Osteoblast (primary cell): ENCODE results near the gene FOXK1. TPM values are rescaled to one million over a fixed set of nuclear protein-coding genes. Genes with fewer than 3 reads are reported as not detected.

ENCODE experiments used
- DNase-seq: peaks from one replicate; pipeline ENCODE4 v3.0.0; 2011; ENCODE audit warnings: low spot score, mixed read lengths; ENCODE audit not compliant: insufficient read length; ENCODE audit errors: missing footprints
- H2AFZ ChIP-seq: 2 replicates; pipeline ENCODE4 v1.6.0; 2011; ENCODE audit warnings: mild to moderate bottlenecking, low read length
- H3K27ac ChIP-seq: 2 replicates; pipeline ENCODE4 v1.5.1; 2011; ENCODE audit warnings: mild to moderate bottlenecking, low read depth, low read length, moderate library complexity
- H3K27me3 ChIP-seq: 2 replicates; pipeline ENCODE4 v1.6.0; 2012; ENCODE audit warnings: mild to moderate bottlenecking, control low read depth, inconsistent platforms, low read length, moderate library complexity; ENCODE audit not compliant: insufficient read depth
- H3K36me3 ChIP-seq: 2 replicates; pipeline ENCODE4 v1.5.1; 2011; ENCODE audit warnings: mild to moderate bottlenecking, low read length, control low read depth, moderate library complexity; ENCODE audit not compliant: insufficient read depth
- H3K4me1 ChIP-seq: 2 replicates; pipeline ENCODE4 v1.5.1; 2011; ENCODE audit warnings: mild to moderate bottlenecking, low read length, control low read depth, moderate library complexity; ENCODE audit not compliant: insufficient read depth
- H3K4me2 ChIP-seq: 2 replicates; pipeline ENCODE4 v1.6.0; 2011; ENCODE audit warnings: mild to moderate bottlenecking, low read length; ENCODE audit not compliant: insufficient read depth
- H3K4me3 ChIP-seq: fragments of 200-600 bp; sonication (generic); 3 replicates; pipeline ENCODE4 v1.5.1; 2012; ENCODE audit warnings: mild to moderate bottlenecking, low read length, inconsistent platforms; ENCODE audit not compliant: insufficient read depth
- H3K79me2 ChIP-seq: 2 replicates; pipeline ENCODE4 v1.6.0; 2012; ENCODE audit warnings: mild to moderate bottlenecking, low read length, control low read depth, inconsistent platforms; ENCODE audit not compliant: insufficient read depth
- H3K9me3 ChIP-seq: 2 replicates; pipeline ENCODE4 v1.5.1; 2011; ENCODE audit warnings: low read depth, low read length, control low read depth
- H4K20me1 ChIP-seq: 2 replicates; pipeline ENCODE4 v1.6.0; 2012; ENCODE audit warnings: mild to moderate bottlenecking, low read length, control low read depth; ENCODE audit not compliant: insufficient read depth
- CTCF ChIP-seq: IDR thresholded peaks from 2 replicates; pipeline ENCODE4 v1.5.1; 2011; ENCODE audit warnings: mild to moderate bottlenecking, low read depth, low read length, moderate library complexity; ENCODE audit errors: extremely low read depth
- total RNA-seq: library from RNA; depleted of rRNA; stranded (reverse); fragments of >200 nt; gene quantifications from 2 replicates; pipeline ENCODE4 v1.2.3, GENCODE V29; 2012

Gene FOXK1
- total RNA-seq, 1 donor, result 31.8 TPM

GRCh38 chr7:4645246-4645645, 36.8 kb upstream of the FOXK1 start:
- Histone ChIP-seq H3K4me3 (no peak overlapping the region), H3K4me1 (peaks cover 5% of the 10 kb centered on the region), H3K36me3 (no peaks in the 10 kb centered on the region), H3K79me2 (no peaks in the 10 kb centered on the region), H4K20me1 (no peaks in the 10 kb centered on the region), H3K4me2 (no peak overlapping the region), H3K27ac (no peak overlapping the region), H3K27me3 (no peaks in the 10 kb centered on the region), H2AFZ (no peak overlapping the region), H3K9me3 (no peaks in the 10 kb centered on the region)
- DNase-seq, result peak; percentile 84
- no peak for TF ChIP-seq CTCF

- Histone ChIP-seq H3K36me3 (no peaks in the 10 kb centered on the region), H3K79me2 (no peaks in the 10 kb centered on the region), H2AFZ (no peak overlapping the region), H3K4me1 (no peaks in the 10 kb centered on the region), H3K4me3 (no peak overlapping the region), H4K20me1 (no peaks in the 10 kb centered on the region), H3K9me3 (no peaks in the 10 kb centered on the region), H3K27me3 (no peaks in the 10 kb centered on the region), H3K4me2 (no peak overlapping the region), H3K27ac (no peak overlapping the region)
- TF ChIP-seq CTCF, result no peak
- no peak for DNase-seq
Observed at GRCh38 chr7:4648111-4648510, 34.0 kb upstream of the FOXK1 start.

- H3K9me3 ChIP-seq, result no peaks in the 10 kb centered on the region
- no peaks in the 10 kb centered on the region for H3K4me1 ChIP-seq
- no peaks in the 10 kb centered on the region for H4K20me1 ChIP-seq
- no peak overlapping the region for H3K4me3 ChIP-seq
- no peaks in the 10 kb centered on the region for H3K79me2 ChIP-seq
- H3K27me3 ChIP-seq, result no peaks in the 10 kb centered on the region
- DNase-seq, result no peak
- no peaks in the 10 kb centered on the region for H3K36me3 ChIP-seq
- H3K4me2 ChIP-seq, result no peak overlapping the region
- no peak for TF ChIP-seq CTCF
- peak overlapping the region; percentile 84 for H2AFZ ChIP-seq
- no peak overlapping the region for H3K27ac ChIP-seq
Observed at GRCh38 chr7:4650433-4651047, 31.6 kb upstream of the FOXK1 start.

- H3K27ac ChIP-seq, result no peak overlapping the region
- no peak overlapping the region for H2AFZ ChIP-seq
- H3K4me2 ChIP-seq, result no peak overlapping the region
- H3K27me3 ChIP-seq, result no peaks in the 10 kb centered on the region
- H3K4me1 ChIP-seq, result no peaks in the 10 kb centered on the region
- H3K9me3 ChIP-seq, result no peaks in the 10 kb centered on the region
- no peaks in the 10 kb centered on the region for H3K79me2 ChIP-seq
- no peak for DNase-seq
- no peak for TF ChIP-seq CTCF
- no peak overlapping the region for H3K4me3 ChIP-seq
- no peaks in the 10 kb centered on the region for H4K20me1 ChIP-seq
- no peaks in the 10 kb centered on the region for H3K36me3 ChIP-seq
Observed at GRCh38 chr7:4653771-4654170, 28.3 kb upstream of the FOXK1 start.
